Fibroblast of lung (primary cell): ENCODE measurements around the gene WWC1.

Experiments
- CTCF ChIP-seq, 2 donors: IDR thresholded peaks in 1 of 2; conservative IDR thresholded peaks in 1 of 2; 1 replicate in 1 of 2; 2 replicates in 1 of 2; pipeline ENCODE4 v1.5.1; 2011 to 2012; ENCODE audit warnings: low read length in 2 of 2, control low read depth in 1 of 2, inconsistent platforms in 1 of 2, low read depth in 1 of 2, mild to moderate bottlenecking in 1 of 2
- EZH2 ChIP-seq: IDR thresholded peaks from 2 replicates; pipeline ENCODE4 v1.5.1; 2012; ENCODE audit warnings: low read length, control low read depth, mild to moderate bottlenecking; ENCODE audit errors: missing control alignments

DNA sequence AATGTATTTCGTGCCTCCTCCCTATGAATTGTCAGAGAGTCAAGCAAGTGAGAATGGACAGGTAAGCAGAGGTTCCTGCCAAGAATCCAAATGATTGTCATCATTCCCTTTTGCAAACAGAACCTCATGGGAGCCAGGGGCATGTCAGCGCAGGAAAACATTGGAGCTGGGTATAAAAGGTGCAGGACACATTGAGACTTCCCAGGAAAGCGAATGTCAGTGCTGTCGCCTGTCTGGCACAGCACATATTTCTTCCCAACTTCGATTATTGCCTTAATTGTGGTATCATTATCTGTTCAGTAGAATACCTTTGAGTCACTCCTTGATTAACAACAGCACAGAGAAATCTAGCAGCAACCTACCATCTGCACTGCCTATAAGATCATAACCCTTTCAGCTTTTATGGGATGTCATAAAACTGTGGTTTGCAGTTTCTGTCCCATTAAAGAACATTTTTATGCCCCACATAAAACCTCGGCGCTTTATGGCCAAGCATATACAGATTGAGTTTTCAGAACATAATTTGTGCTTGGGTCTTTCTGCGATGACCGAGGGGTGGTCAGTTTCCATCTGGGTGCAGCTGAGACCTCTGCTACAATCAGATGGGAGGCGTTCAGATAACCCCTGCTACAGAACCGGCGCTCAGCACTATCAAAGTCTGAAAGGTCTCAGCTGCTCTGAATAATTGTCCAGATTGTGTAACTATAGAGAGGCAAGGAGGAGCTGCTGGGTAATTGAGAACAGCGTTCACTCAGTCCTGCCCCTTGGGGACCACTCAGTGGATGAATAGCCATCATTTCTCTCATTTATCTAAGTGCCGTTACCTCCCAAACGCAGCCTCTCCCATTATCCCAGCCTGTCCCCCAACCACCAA lies 30.9 kb upstream of the WWC1 start:
- TF ChIP-seq CTCF (conservative IDR thresholded peaks at IDR 0.05 in 1 of 2, IDR thresholded peaks at IDR 0.05 in 1 of 2; ENCODE audit: low read depth in 1 of 2, low read length in 2 of 2), result no peak
- no peak for TF ChIP-seq EZH2
